Hepatocyte (in vitro differentiated cells): Measurements from ENCODE around the gene CNOT4. TPM values are rescaled to one million over a fixed set of nuclear protein-coding genes. Genes with fewer than 3 reads are reported as not detected.

Experiments
- DNase-seq: peaks from one replicate; pipeline ENCODE4 v3.0.0-alpha.2; 2016; ENCODE audit warnings: low spot score
- H2AFZ ChIP-seq: fragments of 200-600 bp; sonication (generic); 2 replicates; pipeline ENCODE4 v1.6.0; 2016; ENCODE audit warnings: antibody characterized with exemption, mild to moderate bottlenecking
- H3K27ac ChIP-seq: fragments of 200-600 bp; sonication (generic); 2 replicates; pipeline ENCODE4 v1.5.1; 2016; ENCODE audit warnings: mild to moderate bottlenecking
- H3K27me3 ChIP-seq: fragments of 200-600 bp; sonication (generic); 2 replicates; pipeline ENCODE4 v1.6.1; 2016
- H3K36me3 ChIP-seq: fragments of 200-600 bp; sonication (generic); replicated peaks from 2 replicates; pipeline ENCODE4 v1.5.1; 2016; ENCODE audit warnings: low read depth; ENCODE audit not compliant: insufficient read depth
- H3K4me1 ChIP-seq: fragments of 200-600 bp; sonication (generic); 2 replicates; pipeline ENCODE4 v1.5.1; 2016; ENCODE audit warnings: mild to moderate bottlenecking, moderate library complexity; ENCODE audit not compliant: insufficient read depth
- H3K4me2 ChIP-seq: fragments of 200-600 bp; sonication (generic); 2 replicates; pipeline ENCODE4 v1.6.0; 2016
- H3K4me3 ChIP-seq: fragments of 200-600 bp; sonication (generic); 2 replicates; pipeline ENCODE4 v1.5.1; 2016; ENCODE audit warnings: mild to moderate bottlenecking
- H3K79me2 ChIP-seq: fragments of 200-600 bp; sonication (generic); 2 replicates; pipeline ENCODE4 v1.6.0; 2017; ENCODE audit warnings: mild to moderate bottlenecking
- H3K9me2 ChIP-seq: fragments of 200-600 bp; sonication (generic); replicated peaks from 2 replicates; pipeline ENCODE4 v1.6.0; 2017; ENCODE audit warnings: mild to moderate bottlenecking; ENCODE audit not compliant: insufficient read depth
- H3K9me3 ChIP-seq: fragments of 200-600 bp; sonication (generic); 2 replicates; pipeline ENCODE4 v1.5.1; 2016; ENCODE audit warnings: low read depth, mild to moderate bottlenecking
- H4K20me1 ChIP-seq: fragments of 200-600 bp; sonication (generic); 2 replicates; pipeline ENCODE4 v1.6.0; 2016; ENCODE audit warnings: mild to moderate bottlenecking; ENCODE audit not compliant: insufficient read depth, poor library complexity, severe bottlenecking
- CTCF ChIP-seq: fragments of 200-600 bp; sonication (generic); IDR thresholded peaks from 2 replicates; pipeline ENCODE4 v1.5.1; 2016; ENCODE audit warnings: antibody characterized with exemption, mild to moderate bottlenecking; ENCODE audit not compliant: poor library complexity
- EZH2 ChIP-seq: fragments of 200-600 bp; sonication (generic); IDR thresholded peaks from 2 replicates; pipeline ENCODE4 v1.6.1; 2016; ENCODE audit warnings: antibody characterized with exemption, mild to moderate bottlenecking, borderline replicate concordance
- EZH2phosphoT487 ChIP-seq: fragments of 200-600 bp; sonication (generic); IDR thresholded peaks from one replicate; pipeline ENCODE4 v1.6.1; 2018; ENCODE audit warnings: antibody characterized with exemption, mild to moderate bottlenecking, low read depth, moderate library complexity; ENCODE audit not compliant: unreplicated experiment, severe bottlenecking
- WGBS: methylation state at CpG from one replicate; pipeline ENCODE4 v1.1.6; 2016; ENCODE audit warnings: low lambda C conversion rate; ENCODE audit errors: missing lambda C conversion rate; 5-methylcytosine and 5-hydroxymethylcytosine counted together
- polyA plus RNA-seq: library from polyadenylated mRNA; unstranded; fragments of >200 nt; fragmentation: Nextera tagmentation; extraction: Ambion mirVana; gene quantifications from 2 replicates; pipeline ENCODE4 v1.2.1, GENCODE V29; 2016
- total RNA-seq: library from RNA; depleted of rRNA; stranded (reverse); fragments of >200 nt; gene quantifications from 2 replicates; pipeline ENCODE4 v1.2.3, GENCODE V29; 2014

The CNOT4 gene
- total and polyA plus RNA-seq, 2 experiments from 2014 or later: 11.8 to 12.9 TPM

- DNase-seq: no peak
- no peaks in the 10 kb centered on the region for H3K27me3 ChIP-seq
- no peaks in the 10 kb centered on the region for H3K9me2 ChIP-seq
- H3K27ac ChIP-seq: no peak overlapping the region
- no peak overlapping the region for H3K4me2 ChIP-seq
- TF ChIP-seq EZH2 (no peak), EZH2phosphoT487 (no peak), CTCF (no peak)
- 85% methylated on average over 1 of the region's 1 CpG for WGBS
- no peaks in the 10 kb centered on the region for H3K9me3 ChIP-seq
- H3K4me1 ChIP-seq: no peaks in the 10 kb centered on the region
- H2AFZ ChIP-seq: no peak overlapping the region
- H3K79me2 ChIP-seq: no peaks in the 10 kb centered on the region
- H4K20me1 ChIP-seq: no peaks in the 10 kb centered on the region
- H3K4me3 ChIP-seq: no peak overlapping the region
- no peaks in the 10 kb centered on the region for H3K36me3 ChIP-seq
These were observed 160.2 kb downstream of the CNOT4 start for GRCh38 chr7:135349746-135350145.

- no peak for DNase-seq
- Histone ChIP-seq H3K79me2 (no peaks in the 10 kb centered on the region), H2AFZ (no peak overlapping the region), H3K4me2 (no peak overlapping the region), H4K20me1 (no peaks in the 10 kb centered on the region), H3K27me3 (no peaks in the 10 kb centered on the region), H3K4me3 (no peak overlapping the region), H3K36me3 (no peaks in the 10 kb centered on the region), H3K9me2 (no peaks in the 10 kb centered on the region), H3K9me3 (no peaks in the 10 kb centered on the region), H3K27ac (no peak overlapping the region), H3K4me1 (no peaks in the 10 kb centered on the region)
- no peak for TF ChIP-seq CTCF
- no peak for TF ChIP-seq EZH2
- TF ChIP-seq EZH2phosphoT487: no peak
These were observed 161.4 kb downstream of the CNOT4 start for GRCh38 chr7:135348493-135348892.

GRCh38 chr7:135343361-135343760 is 166.5 kb downstream of the CNOT4 start:
- H3K9me3 ChIP-seq: no peaks in the 10 kb centered on the region
- no peaks in the 10 kb centered on the region for H4K20me1 ChIP-seq
- WGBS: 67% methylated on average over 2 of the region's 2 CpGs
- TF ChIP-seq CTCF (no peak), EZH2 (no peak), EZH2phosphoT487 (no peak)
- no peak for DNase-seq
- no peaks in the 10 kb centered on the region for H3K36me3 ChIP-seq
- H3K27me3 ChIP-seq: no peaks in the 10 kb centered on the region
- H3K9me2 ChIP-seq: no peaks in the 10 kb centered on the region
- H3K27ac ChIP-seq: no peak overlapping the region
- no peak overlapping the region for H3K4me3 ChIP-seq
- no peak overlapping the region for H2AFZ ChIP-seq
- no peak overlapping the region for H3K4me2 ChIP-seq
- H3K4me1 ChIP-seq: no peaks in the 10 kb centered on the region
- no peaks in the 10 kb centered on the region for H3K79me2 ChIP-seq

DNA sequence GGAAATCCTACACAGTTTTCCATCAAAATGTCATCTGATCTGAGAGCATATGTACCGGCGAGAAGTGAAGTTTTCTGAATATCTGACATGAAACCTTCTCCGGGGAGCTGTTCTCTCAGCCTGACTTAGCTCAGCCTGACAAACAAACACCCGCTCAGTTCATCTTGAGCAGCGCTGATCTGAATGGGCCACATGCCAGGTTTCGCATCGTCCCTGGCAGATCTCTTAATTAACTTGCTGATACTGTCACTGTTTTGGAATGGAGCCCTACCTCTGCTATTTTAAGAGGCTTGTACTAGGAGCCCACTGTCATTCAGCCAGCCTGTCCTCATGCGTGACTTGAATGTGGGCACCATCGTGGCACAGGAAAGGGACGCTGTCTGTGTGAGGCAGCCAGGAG is 167.0 kb downstream of the CNOT4 start:
- Histone ChIP-seq H3K4me1 (no peaks in the 10 kb centered on the region), H2AFZ (no peak overlapping the region), H3K4me3 (no peak overlapping the region), H4K20me1 (no peaks in the 10 kb centered on the region), H3K4me2 (no peak overlapping the region), H3K9me3 (no peaks in the 10 kb centered on the region), H3K9me2 (no peaks in the 10 kb centered on the region), H3K27ac (no peak overlapping the region), H3K36me3 (no peaks in the 10 kb centered on the region), H3K27me3 (no peaks in the 10 kb centered on the region), H3K79me2 (no peaks in the 10 kb centered on the region)
- WGBS: 83% methylated on average over 10 of the region's 10 CpGs
- DNase-seq: no peak
- no peak for TF ChIP-seq EZH2phosphoT487
- no peak for TF ChIP-seq CTCF
- no peak for TF ChIP-seq EZH2
